HG03565 (cell line): ENCODE results near the gene FCRL2.
A peak's percentile ranks its signal among the peaks of the same experiment; 100 is the strongest.

ENCODE experiments used
- ATAC-seq: cut with Tn5 transposase; IDR thresholded peaks from one replicate; pipeline ENCODE4 v1.9.1; 2021; ENCODE audit warnings: mild to moderate bottlenecking, moderate library complexity; ENCODE audit not compliant: unreplicated experiment

Gene FCRL2

GRCh38 chr1:157776971-157777391 lies at the start of gene FCRL2:
FCRL2 (minus strand) TSS chr1:157777132; CDS start chr1:157777073, 59 bp downstream.
- ATAC-seq, result peak; percentile 59

GRCh38 chr1:157820299-157820698 lies 43.4 kb upstream of the FCRL2 start:
- no peak for ATAC-seq

- ATAC-seq, result no peak
These were observed 43.0 kb upstream of the FCRL2 start, which contains the start of gene FCRL1 for GRCh38 chr1:157819896-157820295. FCRL1 (minus strand) TSS chr1:157820120; CDS start chr1:157820037, 83 bp downstream.

- ATAC-seq, result no peak
These were observed 42.3 kb upstream of the FCRL2 start for GRCh38 chr1:157819215-157819614.

- ATAC-seq, result no peak
These were observed 36.3 kb upstream of the FCRL2 start for GRCh38 chr1:157813269-157813668.

GRCh38 chr1:157806431-157807149 lies 29.7 kb upstream of the FCRL2 start:
- ATAC-seq, result peak; percentile 71

GRCh38 chr1:157803851-157804250 lies 26.9 kb upstream of the FCRL2 start:
- no peak for ATAC-seq

- ATAC-seq, result no peak
These were observed 23.1 kb upstream of the FCRL2 start for GRCh38 chr1:157799996-157800395.

- no peak for ATAC-seq
These were observed 21.3 kb upstream of the FCRL2 start for GRCh38 chr1:157798211-157798610.

GRCh38 chr1:157785248-157785647 lies 8.3 kb upstream of the FCRL2 start:
- no peak for ATAC-seq

- ATAC-seq, result no peak
These were observed 7.9 kb upstream of the FCRL2 start for GRCh38 chr1:157784801-157785200.

GRCh38 chr1:157782931-157783330 lies 6.0 kb upstream of the FCRL2 start:
- no peak for ATAC-seq

- ATAC-seq, result peak; percentile 39
These were observed 4.1 kb upstream of the FCRL2 start for GRCh38 chr1:157781048-157781447.

- no peak for ATAC-seq
These were observed 1.6 kb downstream of the FCRL2 start for GRCh38 chr1:157775101-157775870.

- ATAC-seq, result no peak
These were observed 2.5 kb downstream of the FCRL2 start for GRCh38 chr1:157774412-157774811.

GRCh38 chr1:157773493-157774350 lies 3.2 kb downstream of the FCRL2 start:
- no peak for ATAC-seq

GRCh38 chr1:157771661-157772425 lies 5.1 kb downstream of the FCRL2 start:
- no peak for ATAC-seq

- no peak for ATAC-seq
These were observed 6.4 kb downstream of the FCRL2 start for GRCh38 chr1:157770442-157771043.

- no peak for ATAC-seq
These were observed 10.1 kb downstream of the FCRL2 start for GRCh38 chr1:157766792-157767191.

- no peak for ATAC-seq
These were observed 18.9 kb downstream of the FCRL2 start for GRCh38 chr1:157758018-157758417.
